Lower leg skin (tissue), 3 donors: Measurements from ENCODE around the gene CACNB4.

Experiments used
- POLR2A ChIP-seq, 2 donors: fragments of 450-650 bp; IDR thresholded peaks; one replicate each; pipeline ENCODE4 v1.6.1; 2016 to 2017; ENCODE audit warnings: antibody characterized with exemption in 2 of 2, mild to moderate bottlenecking in 1 of 2, moderate library complexity in 1 of 2
- TF ChIP-seq, protein P1 (sequence below), 3 donors: fragments of 450-650 bp; IDR thresholded peaks; one replicate each; pipeline ENCODE4 v1.5.1; 2016; ENCODE audit warnings: antibody characterized with exemption in 3 of 3, mild to moderate bottlenecking in 3 of 3, moderate library complexity in 2 of 3

DNA sequence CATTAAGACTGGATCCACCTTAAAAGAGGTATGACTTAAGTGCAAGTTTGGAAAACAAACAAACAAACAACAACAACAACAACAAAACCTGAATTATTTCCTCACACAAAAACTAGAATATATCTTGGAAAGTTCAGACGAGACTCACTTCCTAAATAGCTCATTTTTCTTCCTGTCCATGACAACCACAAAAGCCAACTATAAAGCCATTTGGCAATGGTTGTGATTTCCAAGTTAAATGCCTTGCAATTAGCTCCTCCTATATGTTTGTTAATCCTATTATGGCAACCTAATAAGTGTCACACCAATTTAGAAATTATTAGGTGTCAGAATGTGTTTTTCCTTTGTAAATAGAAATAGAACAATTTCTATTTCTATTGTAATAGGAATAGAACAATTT is 179.1 kb downstream of the CACNB4 start:
- no peak for TF ChIP-seq POLR2A (IDR thresholded peaks at IDR 0.05)
- TF ChIP-seq, protein P1, sequence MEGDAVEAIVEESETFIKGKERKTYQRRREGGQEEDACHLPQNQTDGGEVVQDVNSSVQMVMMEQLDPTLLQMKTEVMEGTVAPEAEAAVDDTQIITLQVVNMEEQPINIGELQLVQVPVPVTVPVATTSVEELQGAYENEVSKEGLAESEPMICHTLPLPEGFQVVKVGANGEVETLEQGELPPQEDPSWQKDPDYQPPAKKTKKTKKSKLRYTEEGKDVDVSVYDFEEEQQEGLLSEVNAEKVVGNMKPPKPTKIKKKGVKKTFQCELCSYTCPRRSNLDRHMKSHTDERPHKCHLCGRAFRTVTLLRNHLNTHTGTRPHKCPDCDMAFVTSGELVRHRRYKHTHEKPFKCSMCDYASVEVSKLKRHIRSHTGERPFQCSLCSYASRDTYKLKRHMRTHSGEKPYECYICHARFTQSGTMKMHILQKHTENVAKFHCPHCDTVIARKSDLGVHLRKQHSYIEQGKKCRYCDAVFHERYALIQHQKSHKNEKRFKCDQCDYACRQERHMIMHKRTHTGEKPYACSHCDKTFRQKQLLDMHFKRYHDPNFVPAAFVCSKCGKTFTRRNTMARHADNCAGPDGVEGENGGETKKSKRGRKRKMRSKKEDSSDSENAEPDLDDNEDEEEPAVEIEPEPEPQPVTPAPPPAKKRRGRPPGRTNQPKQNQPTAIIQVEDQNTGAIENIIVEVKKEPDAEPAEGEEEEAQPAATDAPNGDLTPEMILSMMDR (IDR thresholded peaks at IDR 0.05) = no peak
